AG08395 (cell line): ENCODE data around the gene CAPSL.
"Not testable (repeated sequence)": the region's sequence is repeated elsewhere in the genome, so short reads cannot be mapped to it uniquely, and the experiment has no call there.

Source experiments
- DNase-seq: peaks from one replicate; pipeline ENCODE4 v3.0.0; 2012; ENCODE audit warnings: mixed read lengths, low spot score

The CAPSL gene

GRCh38 chr5:35938568-35939227 is at the start of gene CAPSL:
Gene CAPSL (minus strand): TSS chr5:35938622. CDS start chr5:35921120, 17,502 bp downstream.
- DNase-seq = peak; percentile 53

GRCh38 chr5:35987776-35988175 is 49.4 kb upstream of the CAPSL start:
- DNase-seq = no peak

- no peak for DNase-seq
Observed at GRCh38 chr5:35979715-35980114, 41.3 kb upstream of the CAPSL start.

GRCh38 chr5:35976859-35977258 is 38.4 kb upstream of the CAPSL start:
- DNase-seq = not testable (repeated sequence)

- no peak for DNase-seq
Observed at GRCh38 chr5:35974570-35974969, 36.1 kb upstream of the CAPSL start.

GRCh38 chr5:35971878-35972210 is 33.4 kb upstream of the CAPSL start:
- DNase-seq = no peak

- peak; percentile 12 for DNase-seq
Observed at GRCh38 chr5:35971186-35971877, 32.9 kb upstream of the CAPSL start.

- peak; percentile 12 for DNase-seq
Observed at GRCh38 chr5:35963381-35963843, 25.0 kb upstream of the CAPSL start.

- DNase-seq = no peak
Observed at GRCh38 chr5:35960328-35960727, 21.9 kb upstream of the CAPSL start.

- no peak for DNase-seq
Observed at GRCh38 chr5:35956429-35956828, 18.0 kb upstream of the CAPSL start.

- DNase-seq = no peak
Observed at GRCh38 chr5:35954175-35954574, 15.8 kb upstream of the CAPSL start.

- no peak for DNase-seq
Observed at GRCh38 chr5:35947085-35947484, 8.7 kb upstream of the CAPSL start.

- DNase-seq = no peak
Observed at GRCh38 chr5:35939639-35940038, 1.2 kb upstream of the CAPSL start.

- DNase-seq = peak; percentile 65
Observed at GRCh38 chr5:35926389-35927051, 11.9 kb downstream of the CAPSL start.

- peak; percentile 81 for DNase-seq
Observed at GRCh38 chr5:35924950-35925722, 13.3 kb downstream of the CAPSL start.

GRCh38 chr5:35924122-35924949 is 14.1 kb downstream of the CAPSL start:
- DNase-seq = peak; percentile 68

GRCh38 chr5:35922468-35922867 is 16.0 kb downstream of the CAPSL start:
- no peak for DNase-seq

GRCh38 chr5:35921930-35922329 is 16.5 kb downstream of the CAPSL start:
- DNase-seq = no peak

- DNase-seq = no peak
Observed at GRCh38 chr5:35920890-35921289, 17.5 kb downstream of the CAPSL start.

GRCh38 chr5:35919191-35919590 is 19.2 kb downstream of the CAPSL start:
- DNase-seq = peak; percentile 85

- no peak for DNase-seq
Observed at GRCh38 chr5:35908814-35909213, 29.6 kb downstream of the CAPSL start.
